AG04450 (cell line): ENCODE results near the gene PHF19. TPM values are rescaled to one million over a fixed set of nuclear protein-coding genes. Genes with fewer than 3 reads are reported as not detected.

ENCODE experiments used
- CTCF ChIA-PET: fragments of 300-600, 350-600 bp; formaldehyde crosslinking; extraction: SDS; loops from one replicate; lab custom pipeline; 2022; ENCODE audit warnings: antibody characterized with exemption, inconsistent platforms; lab: Charles Lee
- POLR2A ChIA-PET: fragments of 350-600 bp; formaldehyde crosslinking; extraction: SDS; loops from one replicate; lab custom pipeline; 2021; ENCODE audit warnings: antibody characterized with exemption, inconsistent platforms; lab: Yijun Ruan, JAX
- DNase-seq: peaks from one replicate; pipeline ENCODE4 v3.0.0-alpha.2; 2011; ENCODE audit warnings: low read depth, low spot score
- H3K27ac ChIP-seq: one replicate; pipeline ENCODE4 v1.5.1; 2012; ENCODE audit warnings: low read depth, low read length, control low read depth
- H3K27me3 ChIP-seq: one replicate; pipeline ENCODE4 v1.6.0; 2012; ENCODE audit warnings: low read length; ENCODE audit not compliant: control insufficient read depth, insufficient read depth
- H3K4me3 ChIP-seq: 2 replicates; pipeline ENCODE4 v1.5.1; 2011; ENCODE audit warnings: mild to moderate bottlenecking, low read depth, low read length, control low read depth
- H3K9me3 ChIP-seq: 2 replicates; pipeline ENCODE4 v1.5.1; 2012; ENCODE audit warnings: low read length; ENCODE audit not compliant: control insufficient read depth, insufficient read depth
- CTCF ChIP-seq: IDR thresholded peaks from 2 replicates; pipeline ENCODE4 v1.5.1; 2011; ENCODE audit warnings: low read depth, low read length, control low read depth, inconsistent platforms
- polyA plus RNA-seq: library from polyadenylated mRNA; depleted of rRNA; stranded (reverse); fragments of >200 nt; gene quantifications from 2 replicates; pipeline ENCODE4 v1.2.3, GENCODE V29; 2011

PHF19 gene
- polyA plus RNA-seq, 1 experiment: 20.4 TPM

GRCh38 chr9:120837921-120838320 is 39.1 kb downstream of the PHF19 start:
- TF ChIP-seq CTCF: no peak
- no peaks in the 10 kb centered on the region for H3K27me3 ChIP-seq
- H3K27ac ChIP-seq: no peak overlapping the region
- DNase-seq: no peak
- H3K9me3 ChIP-seq: no peaks in the 10 kb centered on the region; the same call in 1 of the 2 replicates
- H3K4me3 ChIP-seq: no peak overlapping the region
- ChIA-PET POLR2A (no interaction called here), CTCF (no interaction called here)

GRCh38 chr9:120833325-120833724 is 43.7 kb downstream of the PHF19 start:
- no peak for DNase-seq
- H3K27me3 ChIP-seq: no peaks in the 10 kb centered on the region
- CTCF ChIA-PET: interaction anchor here (1.4 kb wide), 1 partner anchor 227 kb away, joined by 4 read pairs; no protein-coding TSS in a partner anchor

GRCh38 chr9:120832807-120833206 is 44.2 kb downstream of the PHF19 start:
- DNase-seq: no peak
- Histone ChIP-seq H3K27ac (no peak overlapping the region), H3K4me3 (no peak overlapping the region), H3K9me3 (no peaks in the 10 kb centered on the region), H3K27me3 (no peaks in the 10 kb centered on the region)
- POLR2A ChIA-PET: interaction anchor here (0.6 to 0.9 kb wide), 3 partner anchors 20 to 523 kb away, joined by 3 to 5 read pairs (median 3); partner anchors contain the start of gene FBXW2
- no peak for TF ChIP-seq CTCF
- CTCF ChIA-PET: interaction anchor here (1.3 to 1.4 kb wide), 2 partner anchors 76 to 227 kb away, joined by 3 to 4 read pairs; no protein-coding TSS in a partner anchor

More at GRCh38 chr9:120833325-120833724, 43.7 kb downstream of the PHF19 start:
- POLR2A ChIA-PET: interaction anchor here (0.7 to 0.9 kb wide), 2 partner anchors 20 to 40 kb away, joined by 3 to 5 read pairs; partner anchors contain the start of gene FBXW2
- H3K27ac ChIP-seq: no peak overlapping the region
- no peak for TF ChIP-seq CTCF
- no peak overlapping the region for H3K4me3 ChIP-seq
- H3K9me3 ChIP-seq: no peaks in the 10 kb centered on the region

- no peaks in the 10 kb centered on the region for H3K27me3 ChIP-seq
- CTCF ChIA-PET: no interaction called here
- no peak overlapping the region for H3K27ac ChIP-seq
- TF ChIP-seq CTCF: no peak
- POLR2A ChIA-PET: interaction anchor here (0.6 kb wide), 1 partner anchor 701 kb away, joined by 6 read pairs; no protein-coding TSS in a partner anchor
- H3K4me3 ChIP-seq: no peak overlapping the region
- H3K9me3 ChIP-seq: no peaks in the 10 kb centered on the region
- DNase-seq: no peak
These were observed 46.1 kb downstream of the PHF19 start for GRCh38 chr9:120830865-120831264.

GRCh38 chr9:120830151-120830550 is 46.8 kb downstream of the PHF19 start:
- ChIA-PET CTCF (no interaction called here), POLR2A (no interaction called here)
- DNase-seq: no peak
- TF ChIP-seq CTCF: no peak
- no peak overlapping the region for H3K4me3 ChIP-seq
- H3K9me3 ChIP-seq: no peaks in the 10 kb centered on the region
- H3K27ac ChIP-seq: no peak overlapping the region
- H3K27me3 ChIP-seq: no peaks in the 10 kb centered on the region
